HG02678 (cell line): ENCODE data around the gene CCL19.

Experiments
- ATAC-seq: cut with Tn5 transposase; IDR thresholded peaks from one replicate; pipeline ENCODE4 v1.9.1; 2021; ENCODE audit warnings: mild to moderate bottlenecking, moderate library complexity; ENCODE audit not compliant: unreplicated experiment

Gene CCL19

GRCh38 chr9:34664281-34665066, 26.6 kb downstream of the CCL19 start:
- peak; percentile 62 for ATAC-seq

GRCh38 chr9:34663303-34663605, 27.8 kb downstream of the CCL19 start:
- ATAC-seq, result no peak

GRCh38 chr9:34662526-34663302, 28.4 kb downstream of the CCL19 start, which contains the start of gene CCL27:
Gene CCL27 (minus strand): TSS chr9:34662657. CDS start chr9:34662633, 24 bp downstream.
- ATAC-seq, result no peak

DNA sequence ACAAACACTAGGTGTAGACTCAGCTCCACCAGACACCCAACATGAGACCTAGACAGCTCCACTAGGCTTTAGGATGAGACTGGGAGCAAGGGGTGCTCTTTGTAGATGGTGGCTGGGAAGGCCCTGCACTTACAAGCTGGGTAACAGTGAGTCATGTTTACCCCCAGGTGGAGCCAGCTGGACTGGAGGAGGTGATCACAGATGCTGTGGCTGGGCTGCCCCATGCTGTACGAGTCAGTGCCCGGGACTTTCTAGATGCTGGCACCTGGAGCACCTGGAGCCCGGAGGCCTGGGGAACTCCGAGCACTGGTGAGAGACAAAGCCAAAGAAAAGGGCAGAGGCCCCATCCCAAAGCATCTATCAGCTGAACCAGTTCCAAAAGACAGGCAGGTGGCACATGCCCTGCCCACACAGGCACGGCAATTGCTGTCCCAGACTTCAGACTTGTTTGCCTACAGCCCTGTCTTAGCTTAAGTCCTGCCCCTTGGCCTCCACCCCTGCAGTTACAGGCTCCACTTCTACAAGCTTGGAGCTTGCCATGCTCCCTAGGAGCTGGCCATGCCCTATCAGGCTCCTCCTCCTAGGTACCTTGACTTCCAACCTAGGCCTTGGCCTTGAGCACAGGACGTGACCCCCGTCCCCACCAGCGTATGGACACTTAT, 31.4 kb downstream of the CCL19 start:
- no peak for ATAC-seq

- ATAC-seq, result no peak
Observed at GRCh38 chr9:34658461-34658860, 32.6 kb downstream of the CCL19 start.

GRCh38 chr9:34656992-34657391, 34.1 kb downstream of the CCL19 start:
- ATAC-seq, result no peak

DNA sequence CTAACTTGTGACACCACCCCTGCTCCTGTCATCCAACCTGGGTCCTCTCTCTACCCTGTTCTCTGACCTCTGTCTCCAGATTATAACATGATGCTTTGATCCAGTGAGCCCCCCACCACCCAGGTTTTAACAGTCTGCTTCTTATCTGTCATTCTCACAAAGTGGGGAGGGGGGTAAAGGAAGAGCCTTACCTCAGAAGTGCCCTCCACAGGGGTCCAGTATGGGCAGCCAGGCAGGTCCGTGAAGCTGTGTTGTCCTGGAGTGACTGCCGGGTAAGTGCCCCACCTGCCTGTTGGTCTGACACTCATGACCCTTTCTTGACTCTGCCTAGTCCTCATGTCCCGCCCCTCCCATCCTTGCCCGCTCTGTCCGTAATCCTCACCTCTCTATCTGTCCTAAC, 35.7 kb downstream of the CCL19 start:
- ATAC-seq, result no peak

- ATAC-seq, result no peak
Observed at GRCh38 chr9:34654323-34655051, 36.6 kb downstream of the CCL19 start.

DNA sequence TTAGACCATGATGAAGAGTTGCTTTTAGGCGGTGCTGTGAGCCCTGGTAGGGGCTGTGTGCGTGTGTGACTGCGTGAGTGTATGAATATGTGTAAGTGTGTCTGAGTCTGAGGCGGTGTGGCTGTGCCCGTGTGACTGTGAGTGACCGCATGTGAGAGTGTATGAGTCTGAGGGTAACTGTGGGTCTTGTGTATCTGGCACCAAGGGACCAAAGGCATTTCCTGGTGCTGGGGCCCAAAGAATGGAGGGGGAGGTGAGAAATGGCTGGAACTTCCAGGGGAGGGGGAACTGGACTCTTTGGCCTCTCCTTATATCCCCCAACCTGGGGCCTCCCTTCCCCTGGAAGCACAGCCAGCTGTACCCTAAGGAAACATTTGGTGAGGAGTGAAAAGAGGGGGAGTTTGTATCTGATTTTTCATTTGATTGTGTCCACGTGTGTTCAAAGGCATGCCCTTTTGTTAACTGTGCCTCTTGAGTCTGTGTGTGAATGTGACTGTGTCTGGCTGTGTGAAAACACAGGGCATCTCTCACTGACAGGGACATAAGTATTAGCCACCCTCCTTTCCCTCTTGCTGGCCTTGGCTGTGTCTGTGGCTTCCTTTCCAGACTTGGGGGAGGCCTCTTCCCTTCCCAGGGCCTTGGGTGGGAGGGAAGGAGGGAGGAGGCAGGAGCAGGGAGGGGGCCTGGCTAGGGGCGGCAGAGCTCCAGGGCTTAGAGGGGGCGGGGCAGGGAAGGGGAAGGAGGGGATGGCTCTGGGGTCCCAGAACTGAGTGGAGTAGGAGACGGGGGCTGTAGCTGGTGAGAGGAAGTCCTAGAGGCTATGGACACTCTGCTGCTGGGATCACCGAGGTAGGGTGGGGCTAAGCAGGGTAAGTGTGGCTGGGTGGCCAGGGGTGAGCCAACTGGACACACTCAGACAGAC, 37.7 kb downstream of the CCL19 start:
- ATAC-seq, result no peak

GRCh38 chr9:34652602-34653000, 38.5 kb downstream of the CCL19 start:
- no peak for ATAC-seq

DNA sequence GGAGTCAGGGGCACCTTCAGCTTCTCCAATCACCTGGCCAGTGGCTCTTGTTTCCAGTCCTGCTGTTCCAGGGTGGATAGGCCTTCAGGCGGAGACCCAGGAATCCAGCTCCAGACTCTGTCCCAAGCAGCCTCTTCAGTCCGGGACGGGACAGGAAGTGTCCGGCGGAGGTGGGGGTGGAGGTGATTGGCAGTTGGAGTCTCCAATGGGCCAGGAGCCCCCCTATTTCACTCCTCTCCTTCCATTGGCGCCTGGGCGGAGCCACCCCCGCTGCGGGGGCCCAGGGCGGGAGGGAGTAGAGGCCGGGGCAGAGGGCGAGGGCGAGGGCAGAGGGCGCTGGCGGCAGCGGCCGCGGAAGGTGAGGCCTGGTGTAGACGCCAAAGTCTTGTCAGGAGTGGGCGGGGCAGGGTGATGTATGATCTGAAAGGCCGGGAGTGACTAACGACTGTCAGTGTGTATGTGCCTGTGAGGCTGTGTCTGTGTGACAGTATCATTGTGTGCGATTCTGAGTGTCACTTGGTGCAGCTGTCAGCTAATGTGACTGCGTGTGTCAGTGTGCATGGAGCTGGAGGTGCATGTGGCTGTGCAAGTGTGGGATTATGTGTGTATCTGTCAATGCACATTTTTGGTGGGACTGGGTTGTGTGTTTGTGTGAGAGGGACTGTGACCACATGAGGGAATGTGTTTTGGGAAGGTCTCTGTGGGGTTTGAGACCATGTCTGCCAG, 39.0 kb downstream of the CCL19 start, which contains the start of gene IL11RA:
TSS of gene IL11RA (plus strand) at position 310 of the 726 bp plus-strand sequence. CDS start 3,033 bp downstream, outside the sequence.
- ATAC-seq, result no peak

- no peak for ATAC-seq
Observed at GRCh38 chr9:34651321-34651720, 39.8 kb downstream of the CCL19 start.

GRCh38 chr9:34650816-34651215, 40.3 kb downstream of the CCL19 start:
- no peak for ATAC-seq

- no peak for ATAC-seq
Observed at GRCh38 chr9:34648673-34649072, 42.4 kb downstream of the CCL19 start.

GRCh38 chr9:34647651-34648050, 43.4 kb downstream of the CCL19 start:
- no peak for ATAC-seq

GRCh38 chr9:34647084-34647403, 44.0 kb downstream of the CCL19 start:
- ATAC-seq, result no peak

- ATAC-seq, result peak; percentile 92
Observed at GRCh38 chr9:34646211-34647083, 44.6 kb downstream of the CCL19 start, which contains the start of gene GALT. Gene GALT (plus strand): TSS chr9:34646675. CDS start chr9:34646705, 30 bp downstream.

- no peak for ATAC-seq
Observed at GRCh38 chr9:34644766-34645314, 46.2 kb downstream of the CCL19 start.
